Chondrocyte (in vitro differentiated cells): Measurements from ENCODE around the gene PLK3. TPM values are rescaled to one million over a fixed set of nuclear protein-coding genes. Genes with fewer than 3 reads are reported as not detected.

Experiments used
- DNase-seq: peaks from one replicate; pipeline ENCODE4 v3.0.0; 2021; ENCODE audit warnings: mixed read lengths, low spot score
- H3K27ac Mint-ChIP-seq: one replicate; pipeline ENCODE4 v1.8.0; 2021; ENCODE audit warnings: mild to moderate bottlenecking, moderate library complexity, mixed read lengths; ENCODE audit not compliant: unreplicated experiment
- H3K27me3 Mint-ChIP-seq: 2 replicates; pipeline ENCODE4 v1.8.0; 2021; ENCODE audit warnings: low read depth, mixed read lengths
- H3K36me3 Mint-ChIP-seq: 2 replicates; pipeline ENCODE4 v1.8.0; 2021; ENCODE audit warnings: low read depth, mixed read lengths
- H3K4me1 Mint-ChIP-seq: 2 replicates; pipeline ENCODE4 v1.8.0; 2021; ENCODE audit warnings: low read depth, mild to moderate bottlenecking, mixed read lengths
- H3K4me3 Mint-ChIP-seq: one replicate; pipeline ENCODE4 v1.8.0; 2021; ENCODE audit warnings: mild to moderate bottlenecking, moderate library complexity, mixed read lengths; ENCODE audit not compliant: unreplicated experiment
- H3K9me3 Mint-ChIP-seq: 2 replicates; pipeline ENCODE4 v1.8.0; 2021; ENCODE audit warnings: low read depth, mixed read lengths
- CTCF ChIP-seq: fragments of 200-600 bp; sonication (generic); IDR thresholded peaks from 2 replicates; pipeline ENCODE4 v1.5.0; 2021; ENCODE audit warnings: antibody characterized with exemption, mild to moderate bottlenecking, moderate library complexity
- total RNA-seq: library from RNA; stranded (reverse); gene quantifications from 3 replicates; pipeline ENCODE4 v1.2.1, GENCODE V29; 2021

PLK3 gene
- total RNA-seq, 1 donor from 2014 or later, result 24.2 TPM

DNA sequence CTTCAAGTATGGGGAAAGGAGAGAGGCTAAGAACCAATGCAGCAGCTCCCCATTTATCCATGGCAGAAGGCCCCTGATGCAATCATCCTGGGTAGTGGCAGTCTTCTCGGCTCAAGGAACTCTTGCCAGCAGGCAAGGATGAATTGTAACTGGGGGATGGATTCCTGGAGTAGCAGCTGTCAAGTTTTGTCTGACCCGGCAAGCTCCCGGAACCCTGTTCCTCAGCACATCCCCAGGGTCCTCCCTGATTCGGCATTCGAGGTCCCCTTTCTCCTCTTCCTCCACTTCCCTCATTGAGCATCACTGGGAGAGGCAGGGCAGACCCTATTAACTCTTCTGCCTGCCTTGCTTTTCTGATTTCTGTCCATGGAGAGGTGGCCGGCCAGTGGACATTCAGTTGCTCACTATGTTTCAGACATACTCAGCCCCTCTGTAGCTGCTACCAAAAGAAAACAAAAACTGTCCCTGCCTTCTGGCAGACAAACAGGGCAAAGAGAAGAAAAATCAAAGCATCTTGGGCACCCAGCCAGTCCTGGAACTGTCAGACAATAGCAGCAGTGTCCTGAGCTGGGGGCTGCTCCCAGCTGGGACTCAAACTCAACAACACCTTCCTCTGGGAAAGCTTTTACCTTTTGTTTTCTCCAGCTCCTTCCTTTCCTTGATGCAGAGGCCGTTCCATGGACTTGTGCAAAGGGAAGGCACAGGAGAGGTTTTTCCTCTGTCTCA lies 48.4 kb downstream of the PLK3 start:
- no peaks in the 10 kb centered on the region for H3K27me3 Mint-ChIP-seq
- H3K9me3 Mint-ChIP-seq, result no peaks in the 10 kb centered on the region
- peaks cover 14% of the 10 kb centered on the region for H3K36me3 Mint-ChIP-seq
- H3K4me1 Mint-ChIP-seq, result no peaks in the 10 kb centered on the region
- H3K4me3 Mint-ChIP-seq, result no peak overlapping the region
- H3K27ac Mint-ChIP-seq, result no peak overlapping the region
- TF ChIP-seq CTCF, result no peak
- no peak for DNase-seq

DNA sequence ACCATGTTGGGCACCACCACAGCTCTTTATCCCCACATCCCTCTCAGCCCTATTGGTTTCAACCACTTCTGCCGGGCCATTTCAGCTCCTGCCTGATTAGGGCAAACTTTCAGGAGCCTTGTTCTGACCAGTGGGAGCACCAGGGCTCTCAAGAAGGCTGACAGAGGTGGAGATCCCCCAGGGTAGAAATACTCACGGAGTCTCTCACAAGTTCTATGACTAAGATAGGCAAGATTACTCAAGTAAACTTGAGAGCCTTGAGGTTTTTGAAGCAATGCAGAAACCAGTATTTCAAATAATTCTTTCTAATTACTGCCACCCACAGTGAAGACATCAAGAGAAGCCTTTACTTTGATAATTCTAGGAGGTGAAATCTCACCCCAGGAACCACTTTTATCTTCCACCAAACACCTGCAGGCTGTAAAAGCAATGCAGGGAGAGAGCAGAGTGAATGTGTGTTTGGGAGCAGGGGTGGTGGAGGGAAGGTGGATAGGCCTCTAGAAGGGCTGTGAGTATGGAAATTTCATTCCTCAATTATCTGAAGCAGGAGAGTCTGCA lies 49.5 kb downstream of the PLK3 start:
- no peak for DNase-seq
- Mint-ChIP-seq H3K27ac (no peak overlapping the region), H3K27me3 (no peaks in the 10 kb centered on the region), H3K4me1 (no peaks in the 10 kb centered on the region), H3K9me3 (no peaks in the 10 kb centered on the region), H3K4me3 (no peak overlapping the region), H3K36me3 (peaks cover 19% of the 10 kb centered on the region)
- TF ChIP-seq CTCF, result no peak

DNA sequence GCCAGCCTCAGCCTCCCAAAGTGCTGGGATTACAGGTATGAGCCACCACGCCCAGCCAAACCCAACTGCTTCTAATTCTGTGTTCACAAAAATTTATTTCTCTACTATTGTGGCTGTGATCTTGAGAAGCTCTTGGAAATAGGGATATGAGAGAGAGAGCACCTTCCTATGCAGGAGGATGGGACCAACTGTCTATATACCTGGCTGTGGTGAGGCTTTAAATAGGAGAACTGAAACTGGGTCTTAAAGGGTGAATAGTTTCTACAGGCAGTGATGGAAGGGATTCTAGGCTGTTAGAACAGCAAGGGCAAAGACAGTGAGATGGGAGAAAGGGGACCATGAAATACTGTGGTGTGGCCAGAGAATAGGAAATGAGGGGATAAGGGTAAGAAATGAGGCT lies 51.1 kb downstream of the PLK3 start:
- Mint-ChIP-seq H3K4me3 (no peak overlapping the region), H3K36me3 (peaks cover 27% of the 10 kb centered on the region), H3K4me1 (no peaks in the 10 kb centered on the region), H3K27ac (no peak overlapping the region), H3K9me3 (no peaks in the 10 kb centered on the region), H3K27me3 (no peaks in the 10 kb centered on the region)
- DNase-seq, result no peak
- TF ChIP-seq CTCF, result no peak

DNA sequence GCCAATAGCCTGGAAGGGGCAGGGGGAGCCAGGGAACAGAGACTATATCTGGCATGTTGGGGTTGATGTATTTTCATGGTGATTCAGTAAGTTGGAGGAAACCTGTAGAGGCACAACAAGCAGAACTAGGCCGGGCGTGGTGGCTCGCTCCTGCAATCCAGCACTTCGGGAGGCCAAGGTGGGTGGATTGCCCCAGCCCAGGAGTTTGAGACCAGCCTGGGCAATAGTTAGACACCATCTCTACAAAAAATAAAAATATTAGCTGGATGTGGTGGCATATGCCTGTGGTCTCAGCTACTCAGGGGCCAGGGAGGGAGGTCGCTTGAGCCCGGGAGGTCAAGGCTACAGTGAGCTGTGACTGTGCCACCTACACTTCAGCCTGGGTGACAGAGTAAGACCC lies 53.0 kb downstream of the PLK3 start:
- no peaks in the 10 kb centered on the region for H3K4me1 Mint-ChIP-seq
- no peak for TF ChIP-seq CTCF
- peaks cover 35% of the 10 kb centered on the region for H3K36me3 Mint-ChIP-seq

GRCh38 chr1:44854970-44855369 lies 54.8 kb downstream of the PLK3 start:
- no peak overlapping the region for H3K4me3 Mint-ChIP-seq
- no peak for DNase-seq
- no peaks in the 10 kb centered on the region for H3K9me3 Mint-ChIP-seq
- H3K27ac Mint-ChIP-seq, result no peak overlapping the region
- no peak for TF ChIP-seq CTCF
- H3K27me3 Mint-ChIP-seq, result no peaks in the 10 kb centered on the region
- no peaks in the 10 kb centered on the region for H3K4me1 Mint-ChIP-seq
- peaks cover 33% of the 10 kb centered on the region for H3K36me3 Mint-ChIP-seq

More for the DNA sequence above, 53.0 kb downstream of the PLK3 start:
- Mint-ChIP-seq H3K27ac (no peak overlapping the region), H3K9me3 (no peaks in the 10 kb centered on the region), H3K4me3 (no peak overlapping the region), H3K27me3 (no peaks in the 10 kb centered on the region)
- no peak for DNase-seq

Other genes starting within 250 kb of the PLK3 start
- gene TMEM53, start 125.9 kb upstream of the PLK3 start, total RNA-seq, result 5.2 to 7.2 TPM (median 5.8 TPM) in 3 replicates
- gene ARMH1, start 125.7 kb upstream of the PLK3 start, total RNA-seq, result 1.3 to 2.1 TPM (median 1.7 TPM) in 3 replicates
- gene RNU5D-1, start 69.2 kb upstream of the PLK3 start, total RNA-seq, result not detected in 3 replicates
- 5.4 to 6.7 TPM (median 6.2 TPM) in 3 replicates for gene KIF2C, start 60.5 kb upstream of the PLK3 start, total RNA-seq
- 1,170 to 1,234 TPM (median 1,179 TPM) in 3 replicates for gene RPS8, start 24.8 kb upstream of the PLK3 start, total RNA-seq
- 0.19 to 0.37 TPM (median 0.33 TPM) in 3 replicates for gene BEST4, start 12.2 kb upstream of the PLK3 start, total RNA-seq
- not detected in 3 replicates for gene DYNLT4, start 7.0 kb downstream of the PLK3 start, total RNA-seq
- gene BTBD19, start 8.1 kb downstream of the PLK3 start, total RNA-seq, result 43.4 to 46.5 TPM (median 44.1 TPM) in 3 replicates
- 1.3 to 2.0 TPM (median 1.3 TPM) in 3 replicates for gene PTCH2, start 42.9 kb downstream of the PLK3 start, total RNA-seq
- 24.4 to 37.5 TPM (median 30.0 TPM) in 3 replicates for gene EIF2B3, start 186.2 kb downstream of the PLK3 start, total RNA-seq
- gene HECTD3, start 210.9 kb downstream of the PLK3 start, total RNA-seq, result 34.5 to 43.6 TPM (median 36.5 TPM) in 3 replicates
- 92.3 to 125 TPM (median 99.7 TPM) in 3 replicates for gene UROD, start 211.9 kb downstream of the PLK3 start, total RNA-seq